DOHH2 (cell line): Measurements from ENCODE around the gene GNB1L.

ENCODE experiments used
- EZH2phosphoT487 ChIP-seq: fragments of 200-600 bp; sonication (generic); IDR thresholded peaks from 2 replicates; pipeline ENCODE4 v1.6.1; 2017; ENCODE audit warnings: borderline replicate concordance, mild to moderate bottlenecking, antibody characterized with exemption, low read length, moderate library complexity, mixed read lengths
- TF ChIP-seq, protein P1 (sequence below): fragments of 200-600 bp; sonication (generic); IDR thresholded peaks from one replicate; pipeline ENCODE4 v1.5.1; 2014; ENCODE audit warnings: antibody characterized with exemption, mild to moderate bottlenecking, low read depth, low read length; ENCODE audit not compliant: poor library complexity, severe bottlenecking

DNA sequence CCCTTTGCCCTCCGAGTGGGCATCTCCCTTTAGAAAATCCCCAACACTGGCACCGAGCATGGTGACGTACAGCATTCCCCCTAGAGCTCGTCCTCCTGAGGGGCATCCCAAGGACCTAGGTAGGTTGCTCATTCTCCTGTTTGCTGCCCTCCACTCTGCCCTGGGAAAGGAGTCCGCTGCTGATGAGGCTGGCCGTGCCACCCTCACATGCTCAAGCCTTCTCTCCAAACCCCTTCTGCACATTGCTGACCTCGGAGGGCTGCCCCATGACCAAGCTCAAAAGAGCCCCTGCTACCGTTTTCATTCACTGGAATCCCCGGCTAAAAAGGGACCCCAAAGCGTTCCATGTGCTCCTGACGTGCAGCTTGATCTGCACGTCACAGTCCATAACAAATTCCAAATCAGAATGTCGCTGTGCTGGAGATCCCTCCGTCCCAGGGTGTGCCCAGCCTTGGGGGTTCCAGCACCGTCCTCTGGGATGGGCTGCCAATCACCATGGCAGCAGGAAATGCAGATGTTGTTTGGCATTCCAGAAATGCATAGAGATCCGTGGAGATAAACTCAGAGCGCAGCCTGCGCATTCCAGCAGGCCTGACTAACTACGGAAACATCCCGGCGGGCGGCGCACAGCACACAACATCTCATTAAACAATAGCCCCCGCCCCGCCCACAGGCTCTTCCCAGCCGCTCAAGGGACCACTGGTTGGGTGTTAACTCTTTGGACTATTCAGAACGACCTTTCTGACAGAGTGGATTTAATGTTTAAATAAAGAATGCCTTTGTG lies 26.3 kb upstream of the GNB1L start:
- TF ChIP-seq, protein P1, sequence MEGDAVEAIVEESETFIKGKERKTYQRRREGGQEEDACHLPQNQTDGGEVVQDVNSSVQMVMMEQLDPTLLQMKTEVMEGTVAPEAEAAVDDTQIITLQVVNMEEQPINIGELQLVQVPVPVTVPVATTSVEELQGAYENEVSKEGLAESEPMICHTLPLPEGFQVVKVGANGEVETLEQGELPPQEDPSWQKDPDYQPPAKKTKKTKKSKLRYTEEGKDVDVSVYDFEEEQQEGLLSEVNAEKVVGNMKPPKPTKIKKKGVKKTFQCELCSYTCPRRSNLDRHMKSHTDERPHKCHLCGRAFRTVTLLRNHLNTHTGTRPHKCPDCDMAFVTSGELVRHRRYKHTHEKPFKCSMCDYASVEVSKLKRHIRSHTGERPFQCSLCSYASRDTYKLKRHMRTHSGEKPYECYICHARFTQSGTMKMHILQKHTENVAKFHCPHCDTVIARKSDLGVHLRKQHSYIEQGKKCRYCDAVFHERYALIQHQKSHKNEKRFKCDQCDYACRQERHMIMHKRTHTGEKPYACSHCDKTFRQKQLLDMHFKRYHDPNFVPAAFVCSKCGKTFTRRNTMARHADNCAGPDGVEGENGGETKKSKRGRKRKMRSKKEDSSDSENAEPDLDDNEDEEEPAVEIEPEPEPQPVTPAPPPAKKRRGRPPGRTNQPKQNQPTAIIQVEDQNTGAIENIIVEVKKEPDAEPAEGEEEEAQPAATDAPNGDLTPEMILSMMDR: no peak
- no peak for TF ChIP-seq EZH2phosphoT487
